Measurements from ENCODE around the gene WNT3. TPM values are rescaled to one million over a fixed set of nuclear protein-coding genes. Genes with fewer than 3 reads are reported as not detected.
"Not testable (repeated sequence)": the region's sequence is repeated elsewhere in the genome, so short reads cannot be mapped to it uniquely, and the experiment has no call there.

Gene WNT3
- not detected in 2 replicates for total RNA-seq

GRCh38 chr17:46818316-46818928 lies at the start of gene WNT3:
TSS of gene WNT3 (minus strand) at chr17:46818692. CDS start at chr17:46818597, 95 bp downstream.
- intact Hi-C loops (cut with micrococcal nuclease) = no loop called here

GRCh38 chr17:46866747-46867146 lies 48.3 kb upstream of the WNT3 start:
- intact Hi-C loops (cut with micrococcal nuclease) = no loop called here

- intact Hi-C loops (cut with micrococcal nuclease) = no loop called here
These were observed 47.8 kb upstream of the WNT3 start for GRCh38 chr17:46866325-46866724.

DNA sequence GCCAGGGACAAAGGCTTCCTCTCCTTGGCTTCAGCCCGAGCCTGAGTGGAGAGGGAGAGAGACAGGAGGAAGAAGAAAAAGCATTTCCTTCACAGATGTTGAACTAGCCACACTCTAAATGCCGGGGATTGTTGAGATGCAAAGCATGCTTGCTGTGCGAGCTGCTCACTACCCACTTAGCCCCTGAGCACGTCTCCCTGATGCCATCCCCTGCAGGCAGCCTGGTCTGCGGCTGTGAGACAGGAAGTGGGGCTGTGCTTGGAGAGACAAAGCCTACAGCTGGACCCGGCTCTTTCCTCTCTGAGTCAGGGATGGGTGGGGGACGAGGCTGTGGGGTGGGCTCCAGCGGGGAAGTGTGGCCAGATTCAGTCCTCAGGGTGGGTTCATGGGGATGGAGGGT lies 46.6 kb upstream of the WNT3 start:
- intact Hi-C loops (cut with micrococcal nuclease) = no loop called here

GRCh38 chr17:46863383-46864121 lies 45.1 kb upstream of the WNT3 start:
- intact Hi-C loops (cut with micrococcal nuclease) = no loop called here

GRCh38 chr17:46862949-46863348 lies 44.5 kb upstream of the WNT3 start:
- intact Hi-C loops (cut with micrococcal nuclease) = no loop called here

DNA sequence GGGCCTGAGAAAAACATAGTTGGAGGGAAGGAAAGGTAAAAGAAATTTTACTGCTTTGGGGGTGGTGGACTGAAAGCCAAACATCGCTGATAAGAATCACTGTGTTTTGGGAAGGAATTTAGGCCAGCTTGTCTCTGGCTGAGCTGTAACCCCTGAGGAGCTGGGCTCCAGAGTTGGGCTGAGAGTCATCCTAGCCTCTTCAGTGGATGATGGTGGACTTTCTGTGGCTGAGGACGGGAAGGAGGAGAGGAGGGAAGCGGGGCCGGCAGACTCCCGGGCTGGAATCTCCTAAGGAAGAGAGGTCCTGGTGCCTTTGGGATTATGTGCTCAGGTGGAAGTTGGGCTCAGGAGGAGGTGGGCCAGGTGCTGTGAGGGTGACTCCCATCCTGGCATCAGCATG lies 41.5 kb upstream of the WNT3 start:
- intact Hi-C loops (cut with micrococcal nuclease) = no loop called here

GRCh38 chr17:46857600-46857999 lies 39.1 kb upstream of the WNT3 start:
- intact Hi-C loops (cut with micrococcal nuclease) = no loop called here

DNA sequence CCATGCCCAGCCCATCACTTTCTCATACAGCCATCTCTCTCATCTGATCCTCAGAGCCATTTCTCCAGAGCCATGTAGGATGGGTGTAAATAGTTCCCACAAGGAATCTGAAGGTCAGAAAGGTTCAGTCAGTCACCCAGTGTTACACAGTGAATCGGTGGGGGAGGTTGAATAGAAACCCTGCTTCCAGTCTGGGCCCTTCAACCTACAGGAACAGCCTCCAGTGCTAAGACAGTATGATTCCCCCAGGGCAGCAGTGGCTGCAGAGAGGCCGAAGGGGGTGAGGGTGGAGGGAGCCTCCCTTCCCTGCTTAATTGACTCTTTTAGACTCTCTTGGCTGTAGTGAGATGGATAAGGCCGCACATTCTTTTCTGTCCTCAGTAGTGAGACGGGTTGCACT lies 36.5 kb upstream of the WNT3 start:
- intact Hi-C loops (cut with micrococcal nuclease) = no loop called here

DNA sequence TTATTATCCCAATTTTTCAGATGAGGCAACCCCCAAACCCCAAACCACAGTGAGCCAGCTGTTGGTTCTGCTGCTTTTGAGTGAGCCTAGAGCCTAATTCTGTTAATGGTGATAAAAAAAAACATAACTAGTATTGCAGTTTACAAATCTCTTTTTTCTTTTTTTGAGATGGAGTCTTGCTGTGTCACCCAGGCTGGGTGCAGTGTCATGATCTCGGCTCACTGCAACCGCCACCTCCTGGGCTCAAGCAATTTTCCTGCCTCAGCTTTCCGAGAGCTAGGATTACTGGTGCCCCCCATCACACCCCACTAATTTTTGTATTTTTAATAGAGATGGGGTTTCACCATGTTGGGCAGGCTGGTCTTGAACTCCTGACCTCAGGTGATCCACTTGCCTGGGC lies 36.0 kb upstream of the WNT3 start:
- intact Hi-C loops (cut with micrococcal nuclease) = no loop called here

- intact Hi-C loops (cut with micrococcal nuclease) = no loop called here
These were observed 35.5 kb upstream of the WNT3 start for GRCh38 chr17:46853896-46854444.

DNA sequence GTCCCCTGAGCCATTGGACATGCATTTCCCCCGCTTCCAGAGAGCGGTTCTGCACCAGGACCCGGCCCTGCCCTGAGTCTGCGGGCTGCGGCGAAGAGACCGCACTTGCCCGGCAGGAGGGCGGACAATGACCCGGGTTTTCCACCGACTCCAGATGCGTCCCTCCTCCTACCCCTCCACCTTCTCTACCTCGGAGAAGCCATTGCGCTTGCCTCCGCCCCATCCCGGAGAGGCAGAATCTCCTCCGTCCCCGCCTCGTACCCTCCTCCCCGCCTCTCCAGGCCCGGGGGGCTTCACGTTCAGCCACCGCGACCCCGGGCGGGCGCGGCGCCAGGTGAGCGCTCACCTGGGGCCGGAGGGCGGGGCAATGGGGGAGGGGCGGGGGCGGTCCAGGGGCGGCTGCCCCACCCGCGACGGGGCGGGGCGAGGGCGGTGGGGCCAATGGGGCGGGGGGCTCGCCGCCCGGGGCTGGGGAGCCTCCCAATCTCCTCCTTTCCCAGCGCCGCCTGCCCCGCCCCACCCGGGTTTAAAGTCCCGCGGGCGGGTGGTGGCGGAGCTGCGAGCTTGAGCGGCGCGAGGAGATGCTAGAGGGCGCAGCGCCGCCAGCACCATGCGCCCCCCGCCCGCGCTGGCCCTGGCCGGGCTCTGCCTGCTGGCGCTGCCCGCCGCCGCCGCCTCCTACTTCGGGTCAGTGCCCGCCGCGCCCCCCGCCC lies 32.7 kb upstream of the WNT3 start, which contains the start of gene WNT9B:
Gene WNT9B, plus strand, starts transcription at position 555 of the 713 bp plus-strand sequence. Its CDS starts 56 bp downstream, at position 611.
- intact Hi-C loops (cut with micrococcal nuclease) = no loop called here

DNA sequence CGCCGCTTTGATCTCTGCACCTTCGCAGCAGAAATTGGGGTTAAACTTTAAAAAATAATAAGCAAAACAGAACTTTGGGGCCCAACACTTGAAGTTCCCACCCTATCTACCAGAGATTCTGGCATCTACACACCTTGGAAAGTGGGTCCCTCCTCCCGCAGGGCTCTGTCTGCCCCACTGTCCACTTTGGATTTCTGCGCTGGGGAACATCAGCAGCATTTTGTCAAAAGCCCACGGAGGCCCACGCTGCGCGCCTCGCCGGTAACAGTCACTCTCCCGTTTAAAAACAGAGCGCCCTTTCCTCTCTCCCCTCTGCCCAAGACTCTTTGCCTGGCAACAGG lies 32.2 kb upstream of the WNT3 start:
- intact Hi-C loops (cut with micrococcal nuclease) = no loop called here

DNA sequence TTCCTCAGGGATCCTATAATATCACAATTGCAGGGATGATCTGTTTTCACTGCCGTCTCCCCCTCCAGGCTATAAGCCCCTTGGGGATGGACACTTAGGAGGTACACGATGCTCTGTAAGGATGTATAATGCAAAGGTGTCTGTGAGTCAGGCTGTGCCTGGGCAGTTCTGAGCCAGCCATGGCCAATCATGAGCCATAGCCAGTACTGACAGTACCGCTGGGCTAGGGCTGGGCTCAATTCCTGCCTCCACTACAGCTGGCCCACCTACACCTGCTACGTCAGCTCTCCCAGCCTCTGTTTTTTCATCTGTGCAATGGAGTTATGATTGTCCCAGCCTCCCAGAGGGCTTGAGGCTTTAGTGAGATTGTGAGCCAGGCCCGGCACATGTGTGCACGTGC lies 30.0 kb upstream of the WNT3 start:
- intact Hi-C loops (cut with micrococcal nuclease) = no loop called here

DNA sequence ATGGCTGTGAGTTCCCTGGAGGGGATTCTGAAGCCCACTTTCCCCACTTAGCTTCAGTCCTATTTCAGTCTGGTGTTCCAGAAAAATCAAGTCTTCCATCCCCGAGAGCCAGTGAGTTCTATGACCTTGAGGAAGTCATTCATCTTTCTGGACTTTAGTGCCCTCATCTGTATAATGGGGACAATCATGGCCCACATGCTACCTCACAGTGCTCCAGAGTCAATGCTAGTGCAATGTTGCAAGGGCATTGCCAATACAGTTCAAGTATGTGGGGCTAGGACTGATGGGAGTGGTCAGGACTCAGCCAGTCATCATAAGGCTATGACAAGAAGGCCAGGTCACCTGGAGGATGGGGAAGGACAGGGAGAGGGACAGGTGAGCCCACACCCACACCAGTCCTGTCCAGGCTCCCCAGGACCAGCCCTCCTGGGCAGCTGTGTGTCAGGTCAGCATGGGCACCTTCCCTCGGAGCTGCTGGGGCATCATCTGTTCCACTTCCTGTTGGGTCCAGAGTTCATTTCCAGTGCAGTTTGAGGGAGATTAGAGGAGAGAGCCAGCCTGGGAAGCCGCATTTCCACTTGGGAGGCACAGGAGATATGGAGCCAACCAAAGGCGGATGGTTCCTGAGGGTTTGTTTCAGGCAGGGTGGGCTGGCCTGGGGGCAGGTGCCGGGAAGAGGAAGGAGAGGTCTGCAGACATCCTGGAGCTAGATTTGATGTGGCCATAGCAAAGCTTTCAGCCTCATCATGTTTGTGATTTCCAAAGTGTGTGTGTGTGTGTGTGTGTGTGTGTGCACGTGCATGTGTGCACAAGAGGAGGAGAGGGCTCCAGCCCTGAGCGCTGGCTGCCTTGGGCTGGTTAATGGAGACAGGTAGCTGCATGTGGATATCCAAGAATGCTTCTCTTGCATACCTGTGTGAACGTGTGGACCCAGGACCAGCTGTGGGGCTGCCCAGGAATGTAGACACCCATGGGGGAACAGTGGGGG lies 29.0 kb upstream of the WNT3 start:
- intact Hi-C loops (cut with micrococcal nuclease) = no loop called here

DNA sequence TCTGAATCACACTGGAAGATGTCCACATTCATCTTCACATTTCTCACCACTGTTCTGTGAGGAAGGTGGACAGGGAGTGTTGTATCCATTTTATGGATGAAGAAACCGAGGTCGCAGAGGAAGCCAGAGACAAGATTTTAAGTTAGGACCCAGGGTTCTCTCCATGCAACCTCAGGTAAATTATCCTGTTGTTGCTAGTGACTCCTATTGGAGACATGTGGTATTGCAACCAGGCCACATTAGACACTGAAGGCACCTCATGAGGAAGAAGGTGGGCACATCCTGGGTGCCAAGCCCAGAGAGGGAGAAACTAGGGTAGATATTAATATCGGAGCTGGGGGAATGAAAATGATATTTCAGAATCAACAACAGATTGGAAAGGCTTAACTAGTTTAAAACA lies 24.3 kb upstream of the WNT3 start:
- intact Hi-C loops (cut with micrococcal nuclease) = loop anchor here (2.0 kb wide), 1 partner anchor 98 kb away; no protein-coding TSS in a partner anchor

DNA sequence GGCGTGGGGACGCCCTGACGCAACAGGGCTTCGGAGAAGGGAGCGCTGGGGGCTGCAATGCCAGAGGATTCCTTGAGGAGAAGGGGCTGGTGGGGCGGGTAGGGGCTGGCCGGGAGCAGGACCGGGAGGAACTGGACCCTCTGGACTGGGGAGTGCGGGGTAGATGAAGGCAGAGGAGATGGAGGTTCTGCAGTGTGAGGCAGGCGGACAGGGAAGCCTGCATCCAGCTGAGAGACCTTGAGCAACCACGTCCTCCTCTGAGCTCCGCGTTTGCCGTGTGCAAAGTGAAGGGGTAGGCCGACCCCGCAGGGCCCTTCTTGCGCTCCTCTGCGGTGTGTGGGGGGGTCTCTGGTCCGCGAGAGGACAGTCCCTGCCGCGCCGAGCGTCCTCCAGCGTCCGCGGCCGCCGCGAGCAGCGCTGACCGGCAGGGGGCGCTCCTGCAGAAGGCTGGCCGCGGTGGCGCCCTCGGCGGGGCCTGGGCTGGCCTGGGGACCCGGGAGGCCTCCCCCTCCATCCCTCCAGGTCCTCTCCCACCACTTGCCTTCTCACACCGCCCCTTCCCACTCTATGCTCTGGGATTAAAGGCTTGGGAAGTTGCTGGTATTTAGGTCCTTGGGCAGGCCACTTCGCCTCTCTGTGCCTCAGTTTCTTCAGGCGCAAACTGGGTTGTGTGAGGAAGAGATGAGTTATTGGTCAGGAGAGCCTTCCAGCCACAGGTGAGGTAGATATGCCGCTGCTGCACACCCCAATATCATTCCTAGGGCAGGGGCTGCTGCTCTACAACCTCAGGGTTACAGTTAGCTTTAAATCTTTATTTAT lies 23.3 kb upstream of the WNT3 start:
- intact Hi-C loops (cut with micrococcal nuclease) = loop anchor here (2.0 kb wide), 1 partner anchor 99 kb away; no protein-coding TSS in a partner anchor

- intact Hi-C loops (cut with micrococcal nuclease) = not testable (repeated sequence)
These were observed 22.1 kb upstream of the WNT3 start for GRCh38 chr17:46840596-46840995.

DNA sequence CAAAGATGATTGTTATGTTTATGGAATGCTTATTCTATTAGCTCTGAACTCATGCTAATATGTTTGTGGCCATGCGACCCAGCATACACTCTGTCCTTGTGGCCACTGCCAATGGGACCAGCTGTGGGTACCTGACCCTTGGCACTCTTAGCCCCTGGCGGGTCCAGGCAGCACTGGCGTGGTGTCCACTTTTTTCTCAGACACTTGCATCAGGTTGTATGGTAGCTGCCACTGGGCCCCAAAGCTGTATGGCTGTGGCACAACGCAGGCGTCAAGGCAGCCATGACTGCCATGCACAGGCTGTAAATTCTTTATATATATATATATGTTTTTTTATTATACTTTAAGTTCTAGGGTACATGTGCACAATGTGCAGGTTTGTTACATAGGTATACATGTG lies 20.7 kb upstream of the WNT3 start:
- intact Hi-C loops (cut with micrococcal nuclease) = no loop called here

GRCh38 chr17:46837521-46837920 lies 19.0 kb upstream of the WNT3 start:
- intact Hi-C loops (cut with micrococcal nuclease) = no loop called here

Measured in T-helper 2 cell treated with Interferon-gamma antibody and Interleukin-4, amounts not matched to agents 100 ng/mL and 5 ng/mL, for 36 hours (primary cell).